OCI-LY1 (cell line): Measurements from ENCODE around the gene LMX1B.

Source experiments
- H2AFZ ChIP-seq: fragments of 200-600 bp; sonication (generic), shearing (Covaris generic); 2 replicates; pipeline ENCODE4 v1.6.0; 2014; ENCODE audit warnings: antibody characterized with exemption, mild to moderate bottlenecking, low read length
- H3F3A ChIP-seq: fragments of 200-600 bp; sonication (generic), shearing (Covaris generic); 2 replicates; pipeline ENCODE4 v1.6.0; 2014; ENCODE audit warnings: mild to moderate bottlenecking, antibody characterized with exemption, low read length, moderate library complexity; ENCODE audit not compliant: insufficient read depth
- H3K27ac ChIP-seq: fragments of 200-600 bp; sonication (generic); 2 replicates; pipeline ENCODE4 v1.5.1; 2014; ENCODE audit warnings: low read length, mixed run types, mild to moderate bottlenecking, low read depth; ENCODE audit not compliant: poor library complexity, severe bottlenecking
- H3K27me3 ChIP-seq: fragments of 200-600 bp; sonication (generic); 2 replicates; pipeline ENCODE4 v1.6.0; 2014; ENCODE audit warnings: antibody characterized with exemption, mild to moderate bottlenecking, low read length, moderate library complexity; ENCODE audit not compliant: insufficient read depth
- H3K36me3 ChIP-seq: fragments of 200-600 bp; sonication (generic); 2 replicates; pipeline ENCODE4 v1.6.1; 2014; ENCODE audit warnings: mild to moderate bottlenecking, antibody characterized with exemption, low read length, moderate library complexity, mixed read lengths; ENCODE audit not compliant: insufficient read depth
- H3K4me1 ChIP-seq: fragments of 200-600 bp; sonication (generic); 2 replicates; pipeline ENCODE4 v1.5.1; 2014; ENCODE audit warnings: mild to moderate bottlenecking, low read length, moderate library complexity; ENCODE audit not compliant: insufficient read depth, severe bottlenecking
- H3K4me2 ChIP-seq: fragments of 200-600 bp; sonication (generic), shearing (Covaris generic); 2 replicates; pipeline ENCODE4 v1.6.1; 2014; ENCODE audit warnings: low read length
- H3K4me3 ChIP-seq: fragments of 200-600 bp; sonication (generic); 2 replicates; pipeline ENCODE4 v1.5.1; 2014; ENCODE audit warnings: low read length, low read depth, mild to moderate bottlenecking, mixed read lengths; ENCODE audit not compliant: poor library complexity, severe bottlenecking
- H3K79me2 ChIP-seq: fragments of 200-600 bp; shearing (Covaris generic); 2 replicates; pipeline ENCODE4 v1.6.1; 2016; ENCODE audit warnings: mixed run types, low read length, mixed read lengths; ENCODE audit not compliant: insufficient read depth
- H3K9ac ChIP-seq: fragments of 200-600 bp; sonication (generic), shearing (Covaris generic); 2 replicates; pipeline ENCODE4 v1.6.1; 2014; ENCODE audit warnings: mild to moderate bottlenecking, low read length, mixed read lengths
- H3K9me2 ChIP-seq: fragments of 200-600 bp; sonication (generic), shearing (Covaris generic); 2 replicates; pipeline ENCODE4 v1.6.1; 2014; ENCODE audit warnings: low read depth, mild to moderate bottlenecking, low read length, mixed read lengths
- H3K9me3 ChIP-seq: fragments of 200-600 bp; shearing (Covaris generic); 2 replicates; pipeline ENCODE4 v1.6.1; 2014; ENCODE audit warnings: low read length, mixed read lengths
- H4K20me1 ChIP-seq: fragments of 200-600 bp; sonication (generic), shearing (Covaris generic); 2 replicates; pipeline ENCODE4 v1.6.0; 2016; ENCODE audit warnings: mild to moderate bottlenecking, low read length; ENCODE audit not compliant: insufficient read depth
- CTCF ChIP-seq: fragments of 200-600 bp; sonication (generic), shearing (Covaris generic); IDR thresholded peaks from 2 replicates; pipeline ENCODE4 v1.5.1; 2017; ENCODE audit warnings: mild to moderate bottlenecking, antibody characterized with exemption, low read length, moderate library complexity, mixed read lengths
- EZH2 ChIP-seq: fragments of 200-600 bp; sonication (generic), shearing (Covaris generic); IDR thresholded peaks from 2 replicates; pipeline ENCODE4 v1.8.0; 2017; ENCODE audit warnings: borderline replicate concordance, mixed run types, mild to moderate bottlenecking, antibody characterized with exemption, low read length, moderate library complexity, mixed read lengths

Gene LMX1B

GRCh38 chr9:126700296-126700695 lies 86.6 kb downstream of the LMX1B start:
- H3K27ac ChIP-seq = no peak overlapping the region
- H3K79me2 ChIP-seq = no peaks in the 10 kb centered on the region
- no peak overlapping the region for H3K4me2 ChIP-seq
- no peak overlapping the region for H2AFZ ChIP-seq
- no peaks in the 10 kb centered on the region for H3K9me3 ChIP-seq
- no peaks in the 10 kb centered on the region for H3F3A ChIP-seq
- no peaks in the 10 kb centered on the region for H3K36me3 ChIP-seq
- H3K4me1 ChIP-seq = peaks cover under 1% of the 10 kb centered on the region
- H4K20me1 ChIP-seq = no peaks in the 10 kb centered on the region
- no peak for TF ChIP-seq EZH2
- no peak for TF ChIP-seq CTCF
- no peak overlapping the region for H3K9ac ChIP-seq
- 0 out of 2 replicates have a peak, but pooled peaks cover 8% of the 10 kb centered on the region for H3K27me3 ChIP-seq
- H3K9me2 ChIP-seq = no peaks in the 10 kb centered on the region
- no peak overlapping the region for H3K4me3 ChIP-seq

DNA sequence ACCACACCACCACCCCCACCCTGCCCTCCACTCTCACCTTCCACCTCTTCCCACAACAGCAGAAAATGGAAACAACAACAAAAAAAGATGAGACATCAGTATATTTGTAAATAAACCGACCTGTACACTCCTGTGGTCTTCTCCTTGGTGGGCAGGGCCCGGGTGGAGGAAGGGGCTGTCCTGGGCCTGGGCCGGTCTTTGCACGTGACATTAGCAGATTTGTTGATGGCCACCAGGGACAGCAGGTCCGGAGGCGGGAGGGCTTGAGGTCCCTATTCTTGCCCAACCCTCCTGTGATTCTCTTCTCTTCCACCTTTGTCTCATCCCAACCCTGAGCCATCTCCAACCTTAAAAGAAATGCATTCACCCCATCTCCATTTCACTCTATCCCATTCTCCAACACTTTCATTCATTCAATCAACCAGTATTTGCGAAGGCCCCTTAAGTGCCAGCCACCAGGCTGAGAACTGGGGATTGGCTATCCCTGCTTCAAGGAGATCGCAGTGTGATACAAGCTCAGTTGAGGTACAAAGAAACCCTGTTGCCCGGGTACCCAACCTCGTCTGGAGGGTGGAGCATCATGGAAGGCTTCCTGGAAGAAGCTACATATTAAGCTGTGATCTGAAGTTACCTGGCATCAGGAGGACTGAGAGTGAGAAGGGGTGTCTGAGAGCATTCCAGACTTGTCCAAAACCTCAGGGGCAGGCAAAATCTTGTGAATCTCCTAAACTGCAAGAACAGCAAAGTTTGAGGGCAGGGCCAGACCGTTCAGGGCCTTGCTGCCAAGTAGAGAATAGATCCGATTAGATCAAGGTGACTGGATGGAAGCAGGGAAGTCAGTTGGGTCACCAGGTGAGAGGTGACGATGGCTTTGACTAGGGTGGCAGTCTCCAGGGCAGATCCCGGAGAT lies 87.4 kb downstream of the LMX1B start:
- H3F3A ChIP-seq = no peaks in the 10 kb centered on the region
- 0 out of 2 replicates have a peak, but pooled peaks cover 8% of the 10 kb centered on the region for H3K27me3 ChIP-seq

GRCh38 chr9:126701813-126702140 lies 88.0 kb downstream of the LMX1B start:
- H3K4me1 ChIP-seq = peaks cover 4% of the 10 kb centered on the region
- no peaks in the 10 kb centered on the region for H3K9me2 ChIP-seq
- no peak overlapping the region for H3K27ac ChIP-seq
- no peak overlapping the region for H3K9ac ChIP-seq
- no peak overlapping the region for H2AFZ ChIP-seq
- TF ChIP-seq CTCF (no peak), EZH2 (no peak)
- no peak overlapping the region for H3K4me3 ChIP-seq
- H4K20me1 ChIP-seq = no peaks in the 10 kb centered on the region
- no peak overlapping the region for H3K4me2 ChIP-seq
- no peaks in the 10 kb centered on the region for H3F3A ChIP-seq
- H3K27me3 ChIP-seq = 0 out of 2 replicates have a peak, but pooled peaks cover 8% of the 10 kb centered on the region
- H3K9me3 ChIP-seq = no peaks in the 10 kb centered on the region
- H3K79me2 ChIP-seq = no peaks in the 10 kb centered on the region
- H3K36me3 ChIP-seq = no peaks in the 10 kb centered on the region

More for the DNA sequence above, 87.4 kb downstream of the LMX1B start:
- H3K4me3 ChIP-seq = no peak overlapping the region
- H3K9me2 ChIP-seq = no peaks in the 10 kb centered on the region
- H3K36me3 ChIP-seq = no peaks in the 10 kb centered on the region
- no peaks in the 10 kb centered on the region for H3K9me3 ChIP-seq
- no peak overlapping the region for H3K27ac ChIP-seq
- H3K9ac ChIP-seq = no peak overlapping the region
- peaks cover 4% of the 10 kb centered on the region for H3K4me1 ChIP-seq
- no peaks in the 10 kb centered on the region for H4K20me1 ChIP-seq
- H3K4me2 ChIP-seq = no peak overlapping the region
- H2AFZ ChIP-seq = no peak overlapping the region
- no peak for TF ChIP-seq EZH2
- no peak for TF ChIP-seq CTCF
- no peaks in the 10 kb centered on the region for H3K79me2 ChIP-seq
